GM19240 (cell line): ENCODE results near the gene SNX21.
"Not testable (repeated sequence)": the region's sequence is repeated elsewhere in the genome, so short reads cannot be mapped to it uniquely, and the experiment has no call there.

Experiments used
- DNase-seq: peaks from one replicate; pipeline ENCODE4 v3.0.0; 2011; ENCODE audit warnings: low spot score; ENCODE audit not compliant: insufficient read length

The SNX21 gene

DNA sequence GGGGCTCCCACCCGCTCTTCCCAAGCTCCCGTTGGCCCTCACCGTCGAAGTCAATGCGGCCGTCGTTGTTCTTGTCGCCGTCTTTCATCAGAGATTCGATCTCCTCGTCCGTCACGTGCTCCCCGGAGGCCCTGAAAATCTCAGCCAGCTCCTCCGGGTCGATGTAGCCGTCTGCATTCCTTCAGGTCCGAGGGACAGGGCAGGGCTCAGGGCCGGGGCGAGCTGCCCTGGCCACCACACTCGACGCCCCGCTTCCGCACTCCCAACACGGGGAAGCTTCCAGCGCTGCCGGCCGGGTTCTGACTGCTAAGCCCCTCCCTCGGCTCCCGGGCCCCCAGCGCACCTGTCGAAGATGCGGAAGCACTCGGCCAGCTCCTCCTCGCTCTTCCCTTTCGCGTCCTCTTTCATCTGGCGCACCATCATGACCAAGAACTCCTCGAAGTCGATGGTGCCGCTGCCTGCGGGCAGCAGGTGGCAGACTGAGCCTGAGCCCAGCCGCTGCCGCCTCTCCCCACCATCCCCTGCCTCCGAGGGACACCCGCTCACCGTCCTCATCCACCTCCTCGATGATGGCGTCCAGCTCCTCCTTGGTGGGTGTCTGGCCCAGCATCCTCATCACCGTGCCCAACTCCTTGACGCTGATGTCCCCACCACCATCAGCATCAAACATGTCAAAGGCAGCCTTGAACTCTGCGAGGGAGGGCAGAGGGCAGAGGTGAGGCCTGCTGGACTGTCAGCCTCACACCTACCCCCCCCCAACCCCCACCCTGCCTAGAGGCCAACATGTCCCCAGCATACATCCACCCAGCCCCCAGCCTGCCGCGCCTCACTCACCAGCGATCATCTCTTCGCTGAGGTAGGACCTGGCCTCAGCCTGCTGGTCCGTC is 9.4 kb upstream of the SNX21 start:
- no peak for DNase-seq

DNA sequence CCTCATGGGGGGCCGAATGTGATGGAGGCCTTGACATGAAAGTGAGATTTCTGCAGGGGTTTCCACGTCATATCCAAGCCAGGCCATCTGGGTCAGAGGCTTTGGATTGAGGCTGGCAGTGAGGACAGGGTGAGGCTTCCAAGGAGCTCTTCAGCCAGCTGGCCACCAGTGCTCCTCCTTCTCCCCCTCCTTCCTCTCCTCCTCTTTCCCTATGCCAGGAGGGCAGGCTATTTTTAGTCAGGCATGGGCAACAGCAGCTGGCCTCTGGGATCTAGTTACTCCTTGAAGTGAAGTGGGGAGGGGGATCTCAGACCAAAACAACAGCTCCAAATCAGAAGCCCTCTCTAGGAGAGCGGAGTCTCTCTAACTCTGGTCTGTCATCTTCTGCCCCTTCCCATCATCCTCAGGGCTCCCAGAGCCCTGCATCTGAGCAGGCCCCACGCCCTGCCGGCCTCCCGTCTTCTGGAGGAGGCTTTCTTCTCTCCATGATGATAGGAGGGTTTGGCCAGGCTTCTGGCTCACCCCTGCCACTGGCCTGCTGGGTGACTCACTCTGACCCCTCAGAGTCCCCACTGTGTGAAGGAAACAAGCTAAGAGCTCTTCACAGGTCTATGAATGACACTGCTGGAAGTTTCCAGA is 7.1 kb upstream of the SNX21 start:
- no peak for DNase-seq

DNA sequence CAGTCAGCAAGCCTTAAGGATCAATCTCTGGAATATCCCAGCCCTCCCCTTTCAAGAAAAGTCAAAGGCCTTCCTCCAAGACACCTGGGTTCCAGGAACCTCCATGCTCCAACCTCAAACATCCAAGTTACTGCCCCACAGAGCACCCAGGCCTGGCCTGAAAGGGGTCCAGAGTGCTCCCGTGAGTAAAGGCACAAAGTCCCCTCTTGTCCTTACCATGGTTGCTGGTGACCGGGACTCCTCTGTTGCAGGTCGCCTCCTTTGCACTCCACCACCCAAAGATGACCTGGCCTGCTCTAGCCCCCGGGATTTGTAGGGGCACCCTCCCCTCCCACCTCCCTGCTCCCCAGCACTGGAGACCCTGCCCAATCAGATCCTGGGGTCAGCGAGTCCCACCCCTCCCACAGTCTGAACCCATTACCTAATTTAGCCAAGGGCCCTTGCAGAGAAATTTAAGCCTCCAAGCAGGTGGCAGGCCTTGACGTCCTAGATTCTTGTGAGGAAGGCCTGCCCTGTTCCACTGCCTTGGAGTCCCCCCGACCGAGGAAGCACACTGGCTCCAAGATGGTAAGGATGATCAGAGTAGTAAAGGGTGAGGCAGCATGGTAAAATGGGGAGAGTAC is 6.5 kb upstream of the SNX21 start, which contains the start of gene TNNC2:
TSS of gene TNNC2 (minus strand) at position 283 of the 623 bp plus-strand sequence. CDS start at position 219, 64 bp downstream.
- no peak for DNase-seq

DNA sequence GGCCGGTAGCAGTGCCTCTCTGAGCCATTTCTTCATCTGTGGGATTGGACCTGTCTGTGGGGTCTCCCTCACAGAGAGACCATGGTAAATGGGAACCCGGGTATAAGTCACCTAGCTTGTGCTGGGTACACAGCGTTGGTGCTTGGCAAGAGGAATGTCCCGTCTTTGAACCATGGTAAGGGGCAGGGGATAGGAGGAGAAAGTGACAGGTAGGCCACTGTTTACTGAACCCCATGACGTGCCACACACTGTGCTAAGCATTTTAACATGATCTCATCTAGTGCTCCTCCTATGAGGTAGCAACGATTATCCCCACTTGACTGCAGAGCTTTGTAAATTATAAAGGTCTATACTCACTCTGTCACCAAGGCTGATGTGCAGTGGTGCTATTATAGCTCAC is 5.9 kb upstream of the SNX21 start:
- no peak for DNase-seq

GRCh38 chr20:45828589-45828988 is 5.0 kb upstream of the SNX21 start:
- no peak for DNase-seq

DNA sequence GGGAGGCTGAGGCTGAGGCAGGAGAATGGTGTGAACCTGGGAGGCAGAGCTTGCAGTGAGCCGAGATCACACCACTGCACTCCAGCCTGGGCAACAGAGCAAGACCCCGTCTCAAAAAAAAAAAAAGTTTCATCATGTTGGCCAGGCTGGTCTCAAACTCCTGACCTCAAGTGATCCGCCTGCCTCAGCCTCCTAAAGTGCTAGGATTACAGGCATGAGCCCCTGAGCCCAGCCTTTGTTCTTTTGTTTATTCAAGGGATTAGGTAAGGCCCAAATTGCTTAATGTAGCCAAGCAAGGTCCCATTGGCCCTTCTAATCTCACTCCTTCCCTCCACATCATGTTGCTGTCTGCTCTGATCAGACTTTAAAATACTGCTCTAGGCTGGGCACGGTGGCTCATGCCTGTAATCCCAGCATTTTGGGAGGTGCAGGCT is 3.9 kb upstream of the SNX21 start:
- not testable (repeated sequence) for DNase-seq

GRCh38 chr20:45832619-45833018 is 980 bp upstream of the SNX21 start:
- DNase-seq, result no peak

GRCh38 chr20:45833883-45834796 is 541 bp downstream of the SNX21 start:
- DNase-seq, result no peak

- no peak for DNase-seq
Observed at GRCh38 chr20:45834797-45835161, 1.2 kb downstream of the SNX21 start.

DNA sequence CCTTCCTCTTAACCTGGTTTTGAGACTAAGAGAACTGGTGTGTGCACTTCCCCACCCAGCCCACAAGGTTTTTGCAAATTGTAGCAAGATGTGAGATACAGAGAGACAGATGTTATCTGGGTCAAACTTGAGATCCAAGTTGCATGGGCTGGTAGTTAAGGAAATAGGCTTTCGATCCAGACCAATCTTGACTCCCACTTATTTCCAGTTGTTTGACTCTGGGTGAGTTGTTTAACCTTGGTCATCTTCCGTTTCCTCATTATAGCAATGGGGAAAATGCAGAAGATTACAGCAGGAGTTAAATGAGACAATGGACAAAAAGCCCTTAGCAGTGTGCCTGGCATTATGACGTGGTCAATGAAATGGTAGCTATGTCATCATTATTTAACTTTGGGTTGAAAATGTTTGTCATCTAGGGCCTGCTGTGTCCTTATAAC is 1.7 kb downstream of the SNX21 start:
- DNase-seq, result no peak

DNA sequence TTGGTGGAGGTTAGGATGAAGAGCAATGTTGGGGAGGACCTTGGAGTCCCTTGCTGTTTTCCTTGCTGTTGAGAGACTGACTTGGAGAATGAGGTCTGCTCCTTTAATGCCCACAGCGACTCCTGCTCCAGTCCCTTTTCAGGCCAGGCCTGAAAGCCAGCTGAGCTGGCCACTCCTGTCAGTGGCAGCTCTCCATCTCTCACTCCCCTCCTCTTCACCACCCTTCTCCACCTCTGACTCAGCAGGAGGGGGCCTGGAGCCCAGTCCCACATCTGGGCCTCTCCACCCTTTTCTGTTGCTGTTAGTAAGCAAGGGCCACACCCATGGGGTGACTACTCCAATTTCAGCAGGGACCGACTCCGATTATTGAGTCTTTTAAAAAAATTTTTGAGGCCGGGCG is 2.2 kb downstream of the SNX21 start:
- no peak for DNase-seq

DNA sequence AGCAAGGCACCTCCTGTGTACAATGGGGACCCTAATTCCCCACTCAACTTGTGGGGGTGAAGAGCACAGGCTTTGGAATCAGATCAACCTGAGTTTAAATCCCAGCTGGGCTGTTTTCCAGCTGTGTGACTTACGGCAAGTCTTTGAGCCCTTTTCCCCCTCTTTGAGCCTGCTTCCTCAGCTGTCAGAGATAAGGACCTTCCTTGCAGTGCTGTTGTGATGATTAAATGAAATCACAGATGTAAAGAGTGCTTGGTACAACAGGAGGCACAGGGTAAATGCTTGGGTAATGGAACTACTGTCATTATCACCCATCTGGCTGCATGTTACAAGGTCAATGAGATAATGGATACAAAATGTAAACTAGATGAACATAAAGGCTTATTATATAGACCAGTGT is 3.2 kb downstream of the SNX21 start:
- no peak for DNase-seq

GRCh38 chr20:45840700-45841198 is 7.2 kb downstream of the SNX21 start:
- DNase-seq, result no peak

DNA sequence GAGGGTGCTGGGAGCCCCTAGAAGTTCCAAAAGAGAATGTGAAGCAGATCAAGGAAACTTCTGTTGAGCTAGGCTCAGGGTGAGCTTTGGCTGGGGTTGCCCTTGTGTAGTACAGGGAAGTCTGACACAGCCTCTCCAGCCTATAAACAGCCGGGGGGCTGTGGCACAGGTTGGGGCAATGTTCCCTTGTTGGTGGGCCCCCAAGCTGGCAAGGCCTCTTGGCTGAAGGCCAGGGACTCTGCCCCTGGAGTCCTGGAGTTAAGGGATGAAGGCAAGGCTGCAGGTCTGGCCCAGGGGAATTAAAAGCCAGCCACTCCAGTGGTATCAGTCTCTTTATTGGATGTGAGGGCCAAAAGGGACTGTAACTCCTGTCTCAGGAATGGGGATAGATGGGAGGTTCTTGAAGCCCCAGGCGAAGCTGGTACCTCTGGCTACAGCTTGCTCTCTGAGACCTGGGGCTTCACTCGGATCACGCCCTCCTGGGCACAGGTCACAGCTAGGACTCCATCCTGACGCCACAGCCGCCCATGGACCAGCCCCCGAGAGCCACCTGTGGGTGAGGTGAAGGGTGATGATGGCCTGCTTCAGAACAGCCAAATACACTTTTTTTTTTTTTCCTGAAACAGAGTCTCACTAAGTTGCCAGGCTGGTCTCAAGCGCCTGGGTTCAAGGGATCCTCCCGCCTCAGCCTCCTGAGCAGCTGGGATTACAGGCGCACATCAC is 8.0 kb downstream of the SNX21 start:
- DNase-seq, result no peak

- no peak for DNase-seq
Observed at GRCh38 chr20:45842169-45842812, 8.7 kb downstream of the SNX21 start.

GRCh38 chr20:45843506-45843905 is 9.9 kb downstream of the SNX21 start:
- no peak for DNase-seq

GRCh38 chr20:45845452-45845851 is 11.9 kb downstream of the SNX21 start:
- DNase-seq, result no peak

GRCh38 chr20:45848421-45848820 is 14.8 kb downstream of the SNX21 start:
- DNase-seq, result no peak

GRCh38 chr20:45848969-45849582 is 15.5 kb downstream of the SNX21 start:
- DNase-seq, result no peak
